Transverse colon (tissue), 4 donors: ENCODE measurements around the gene ANKUB1.

ENCODE experiments used
- CTCF ChIP-seq, 5 experiments: fragments of 200-600 bp in 3 of 5; fragments of 450-650 bp in 2 of 5; sonication (generic) in 3 of 5; IDR thresholded peaks; 1 replicate in 2 of 5; 2 replicates in 3 of 5; pipeline ENCODE4 v1.5.1; 2016 to 2017; ENCODE audit warnings: antibody characterized with exemption in 5 of 5, inconsistent platforms in 3 of 5, mild to moderate bottlenecking in 2 of 5, moderate library complexity in 1 of 5
- POLR2AphosphoS5 ChIP-seq, 3 donors: sonication (generic); formaldehyde crosslinking; IDR thresholded peaks; one replicate each; pipeline ENCODE4 v1.6.1; 2016; ENCODE audit warnings: antibody characterized with exemption in 3 of 3

GRCh38 chr3:149816986-149817385 lies 24.6 kb upstream of the ANKUB1 start:
- no peak for TF ChIP-seq POLR2AphosphoS5 (IDR thresholded peaks at IDR 0.05)
- TF ChIP-seq CTCF (IDR thresholded peaks at IDR 0.05), result no peak
